ENCODE results near the gene MARK4. TPM values are rescaled to one million over a fixed set of nuclear protein-coding genes. Genes with fewer than 3 reads are reported as not detected.
"Not testable (repeated sequence)": the region's sequence is repeated elsewhere in the genome, so short reads cannot be mapped to it uniquely, and the experiment has no call there.

Gene MARK4
- total RNA-seq, 2 experiments from 2014 or later: 18.1 to 19.8 TPM

DNA sequence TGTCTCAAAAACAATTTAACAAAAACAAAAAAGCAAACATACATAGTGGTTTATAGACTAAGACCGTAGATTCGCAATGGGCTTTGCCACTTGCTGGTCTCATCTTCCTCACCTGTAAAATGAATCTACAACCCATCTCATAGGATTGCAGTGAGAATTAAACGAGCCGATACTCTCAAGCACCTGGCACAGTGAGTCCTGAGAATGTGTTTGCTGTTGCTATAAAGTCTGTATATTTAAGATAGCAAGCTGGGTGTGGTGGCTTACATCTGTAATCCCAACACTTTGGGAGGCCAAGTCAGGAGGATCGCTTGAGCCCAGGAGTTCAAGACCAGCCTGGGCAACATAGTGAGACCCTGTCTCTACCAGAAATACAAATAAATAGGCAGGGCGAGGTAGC, 28.3 kb upstream of the MARK4 start:
- Histone ChIP-seq H3K36me3 (ENCODE audit: insufficient read depth, low read length) (no peaks in the 10 kb centered on the region), H3K4me1 (ENCODE audit: insufficient read depth, low read length) (no peaks in the 10 kb centered on the region), H3K27me3 (ENCODE audit: control insufficient read depth in 1 of 2, insufficient read depth in 2 of 2, low read length in 2 of 2) (peaks cover 8 to 13% of the 10 kb centered on the region in 2 experiments), H3K4me3 (ENCODE audit: low read length) (no peak overlapping the region), H3K27ac (ENCODE audit: low read depth in 1 of 2, low read length in 2 of 2) (no peak overlapping the region), H3K9me3 (ENCODE audit: control insufficient read depth in 1 of 2, insufficient read depth in 1 of 2, low read length in 2 of 2) (no peaks in the 10 kb centered on the region)
- no peaks in the 10 kb centered on the region for H3K9me3 Mint-ChIP-seq
- DNase-seq: no peak
- H3K27me3 Mint-ChIP-seq: peaks cover 48% of the 10 kb centered on the region
- H3K4me3 Mint-ChIP-seq: no peak overlapping the region
- TF ChIP-seq, protein P1, sequence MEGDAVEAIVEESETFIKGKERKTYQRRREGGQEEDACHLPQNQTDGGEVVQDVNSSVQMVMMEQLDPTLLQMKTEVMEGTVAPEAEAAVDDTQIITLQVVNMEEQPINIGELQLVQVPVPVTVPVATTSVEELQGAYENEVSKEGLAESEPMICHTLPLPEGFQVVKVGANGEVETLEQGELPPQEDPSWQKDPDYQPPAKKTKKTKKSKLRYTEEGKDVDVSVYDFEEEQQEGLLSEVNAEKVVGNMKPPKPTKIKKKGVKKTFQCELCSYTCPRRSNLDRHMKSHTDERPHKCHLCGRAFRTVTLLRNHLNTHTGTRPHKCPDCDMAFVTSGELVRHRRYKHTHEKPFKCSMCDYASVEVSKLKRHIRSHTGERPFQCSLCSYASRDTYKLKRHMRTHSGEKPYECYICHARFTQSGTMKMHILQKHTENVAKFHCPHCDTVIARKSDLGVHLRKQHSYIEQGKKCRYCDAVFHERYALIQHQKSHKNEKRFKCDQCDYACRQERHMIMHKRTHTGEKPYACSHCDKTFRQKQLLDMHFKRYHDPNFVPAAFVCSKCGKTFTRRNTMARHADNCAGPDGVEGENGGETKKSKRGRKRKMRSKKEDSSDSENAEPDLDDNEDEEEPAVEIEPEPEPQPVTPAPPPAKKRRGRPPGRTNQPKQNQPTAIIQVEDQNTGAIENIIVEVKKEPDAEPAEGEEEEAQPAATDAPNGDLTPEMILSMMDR (IDR thresholded peaks at IDR 0.05): no peak
- no peaks in the 10 kb centered on the region for H3K4me1 Mint-ChIP-seq (ENCODE audit: low read depth)
- ATAC-seq (ENCODE audit: poor library complexity): no peak
- intact Hi-C loops (cut with DNase I, micrococcal nuclease): no loop called here
- CTCF ChIA-PET: no interaction called here
- POLR2A ChIA-PET: no interaction called here
- no peaks in the 10 kb centered on the region for H3K36me3 Mint-ChIP-seq (ENCODE audit: low read depth)
- no peak overlapping the region for H3K27ac Mint-ChIP-seq

DNA sequence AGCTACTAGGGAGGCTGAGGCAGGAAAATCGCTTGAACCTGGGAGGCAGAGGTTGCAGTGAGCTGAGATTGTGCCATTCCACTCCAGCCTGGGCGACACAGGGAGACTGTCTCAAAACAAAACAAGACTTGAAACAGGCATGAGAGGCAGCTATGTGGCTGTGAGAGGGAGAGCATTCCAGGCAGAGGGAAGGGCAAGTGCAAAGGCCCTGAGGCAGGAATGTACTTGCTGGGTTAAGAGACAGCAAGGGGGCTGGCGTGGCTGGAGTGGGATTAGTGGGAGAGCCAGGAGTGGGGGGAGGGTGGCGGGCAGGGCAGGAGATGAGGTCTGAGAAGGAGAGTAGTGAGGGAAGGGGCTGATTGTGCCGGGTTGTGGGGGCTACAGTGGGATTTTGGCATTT, 27.2 kb upstream of the MARK4 start:
- ChIA-PET POLR2A (no interaction called here), CTCF (no interaction called here)
- Histone ChIP-seq H3K9me3 (ENCODE audit: control insufficient read depth in 1 of 2, insufficient read depth in 1 of 2, low read length in 2 of 2) (no peaks in the 10 kb centered on the region), H3K4me3 (ENCODE audit: low read length) (no peak overlapping the region), H3K27ac (ENCODE audit: low read depth in 1 of 2, low read length in 2 of 2) (no peak overlapping the region), H3K4me1 (ENCODE audit: insufficient read depth, low read length) (no peaks in the 10 kb centered on the region), H3K27me3 (ENCODE audit: control insufficient read depth in 1 of 2, insufficient read depth in 2 of 2, low read length in 2 of 2) (peaks cover 2 to 5% of the 10 kb centered on the region in 2 experiments), H3K36me3 (ENCODE audit: insufficient read depth, low read length) (no peaks in the 10 kb centered on the region)
- no peak overlapping the region for H3K4me3 Mint-ChIP-seq
- peaks cover 37% of the 10 kb centered on the region for H3K27me3 Mint-ChIP-seq
- no peaks in the 10 kb centered on the region for H3K9me3 Mint-ChIP-seq
- no peaks in the 10 kb centered on the region for H3K4me1 Mint-ChIP-seq (ENCODE audit: low read depth)
- H3K36me3 Mint-ChIP-seq (ENCODE audit: low read depth): no peaks in the 10 kb centered on the region
- TF ChIP-seq, protein P1 (IDR thresholded peaks at IDR 0.05): no peak
- intact Hi-C loops (cut with DNase I, micrococcal nuclease): no loop called here
- ATAC-seq (ENCODE audit: poor library complexity) (no peak), DNase-seq (no peak)
- H3K27ac Mint-ChIP-seq: no peak overlapping the region

DNA sequence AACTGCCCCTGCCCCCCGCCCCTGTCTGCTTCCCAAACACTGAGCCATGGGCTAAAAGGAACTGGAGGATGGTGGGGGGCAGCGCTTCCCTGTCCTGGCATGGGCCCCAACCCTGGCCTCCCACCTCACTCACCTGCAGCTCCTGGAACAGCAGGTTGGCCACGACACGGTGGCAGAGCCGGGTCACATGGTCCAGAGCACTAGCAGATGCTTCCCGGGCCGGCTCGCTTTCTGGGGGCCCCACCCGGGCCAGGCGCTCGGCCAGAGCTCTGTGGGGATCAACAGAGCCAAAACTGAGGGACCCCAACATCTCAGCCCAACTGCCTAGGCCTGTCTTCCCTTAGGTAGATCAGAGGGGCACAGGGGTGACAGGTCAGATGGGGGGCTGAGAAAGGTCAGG, 26.4 kb upstream of the MARK4 start:
- intact Hi-C loops (cut with DNase I, micrococcal nuclease): loop anchor here in 1 of 2 experiments (5.0 kb wide), 1 partner anchor 48 kb away; no protein-coding TSS in a partner anchor

DNA sequence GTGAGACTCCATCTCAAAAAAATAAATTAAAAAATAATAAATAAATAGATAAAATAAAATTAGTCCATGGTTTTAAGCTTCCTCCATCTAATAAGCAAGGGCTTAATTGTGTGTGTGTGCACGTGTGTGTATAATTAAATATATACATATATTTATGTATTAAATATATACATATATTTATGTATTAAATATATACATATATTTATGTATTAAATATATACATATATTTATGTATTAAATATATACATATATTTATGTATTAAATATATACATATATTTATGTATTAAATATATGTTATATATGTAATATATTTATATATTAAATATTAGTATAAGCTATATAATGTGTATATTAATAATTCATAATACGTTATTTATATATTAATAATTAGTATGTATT, 22.0 kb upstream of the MARK4 start:
- H3K9me3 ChIP-seq (ENCODE audit: control insufficient read depth in 1 of 2, insufficient read depth in 1 of 2, low read length in 2 of 2); CTCF ChIA-PET; H3K27ac Mint-ChIP-seq; H3K4me3 Mint-ChIP-seq; ATAC-seq (ENCODE audit: poor library complexity); DNase-seq; H3K4me1 ChIP-seq (ENCODE audit: insufficient read depth, low read length); H3K4me1 Mint-ChIP-seq (ENCODE audit: low read depth); H3K9me3 Mint-ChIP-seq; H3K4me3 ChIP-seq (ENCODE audit: low read length); H3K36me3 ChIP-seq (ENCODE audit: insufficient read depth, low read length); H3K36me3 Mint-ChIP-seq (ENCODE audit: low read depth); H3K27ac ChIP-seq (ENCODE audit: low read depth in 1 of 2, low read length in 2 of 2); POLR2A ChIA-PET: not testable (repeated sequence)
- H3K27me3 ChIP-seq (ENCODE audit: control insufficient read depth in 1 of 2, insufficient read depth in 2 of 2, low read length in 2 of 2): peaks cover 0 to 11% of the 10 kb centered on the region in 2 experiments
- intact Hi-C loops (cut with DNase I, micrococcal nuclease): loop anchor here in 1 of 2 experiments (5.0 kb wide), 1 partner anchor 43 kb away; no protein-coding TSS in a partner anchor
- peaks cover 25% of the 10 kb centered on the region for H3K27me3 Mint-ChIP-seq

More for the DNA sequence above, 26.4 kb upstream of the MARK4 start:
- Histone ChIP-seq H3K27me3 (ENCODE audit: control insufficient read depth in 1 of 2, insufficient read depth in 2 of 2, low read length in 2 of 2) (peaks cover 2 to 5% of the 10 kb centered on the region in 2 experiments), H3K4me3 (ENCODE audit: low read length) (no peak overlapping the region), H3K36me3 (ENCODE audit: insufficient read depth, low read length) (no peaks in the 10 kb centered on the region), H3K27ac (ENCODE audit: low read depth in 1 of 2, low read length in 2 of 2) (no peak overlapping the region), H3K9me3 (ENCODE audit: control insufficient read depth in 1 of 2, insufficient read depth in 1 of 2, low read length in 2 of 2) (no peaks in the 10 kb centered on the region), H3K4me1 (ENCODE audit: insufficient read depth, low read length) (no peaks in the 10 kb centered on the region)
- H3K4me3 Mint-ChIP-seq: no peak overlapping the region
- H3K27me3 Mint-ChIP-seq: peaks cover 33% of the 10 kb centered on the region
- H3K9me3 Mint-ChIP-seq: no peaks in the 10 kb centered on the region
- H3K36me3 Mint-ChIP-seq (ENCODE audit: low read depth): no peaks in the 10 kb centered on the region
- ChIA-PET CTCF (no interaction called here), POLR2A (no interaction called here)
- H3K4me1 Mint-ChIP-seq (ENCODE audit: low read depth): no peaks in the 10 kb centered on the region
- TF ChIP-seq, protein P1 (IDR thresholded peaks at IDR 0.05): no peak
- DNase-seq: no peak
- H3K27ac Mint-ChIP-seq: no peak overlapping the region
- ATAC-seq (ENCODE audit: poor library complexity): no peak

All from CD4-positive, alpha-beta T cell (primary cell).